ENCODE measurements around the gene DNAAF2. TPM values are rescaled to one million over a fixed set of nuclear protein-coding genes. Genes with fewer than 3 reads are reported as not detected.

The DNAAF2 gene
- total and polyA plus RNA-seq, 2 experiments from 2014 or later: 17.6 to 19.8 TPM

GRCh38 chr14:49622022-49622607 lies 12.9 kb downstream of the DNAAF2 start:
- no peak overlapping the region for H2AFZ ChIP-seq
- TF ChIP-seq CTCF (IDR thresholded peaks at IDR 0.05; ENCODE audit: poor library complexity) (no peak), EZH2 (IDR thresholded peaks at IDR 0.05; ENCODE audit: borderline replicate concordance) (no peak), EZH2phosphoT487 (IDR thresholded peaks at IDR 0.05; ENCODE audit: low read depth, severe bottlenecking, unreplicated experiment) (no peak)
- WGBS (ENCODE audit: low lambda C conversion rate, missing lambda C conversion rate): 77% methylated on average over 3 of the region's 3 CpGs

GRCh38 chr14:49621114-49621881 lies 13.7 kb downstream of the DNAAF2 start:
- Histone ChIP-seq H3K27me3 (no peaks in the 10 kb centered on the region), H3K9me3 (ENCODE audit: low read depth) (no peaks in the 10 kb centered on the region), H3K4me1 (ENCODE audit: insufficient read depth) (peaks cover 21% of the 10 kb centered on the region), H4K20me1 (ENCODE audit: insufficient read depth, poor library complexity, severe bottlenecking) (peaks cover 31% of the 10 kb centered on the region), H3K79me2 (peaks cover 76% of the 10 kb centered on the region), H2AFZ (peak overlapping the region; percentile 72), H3K4me3 (peak overlapping the region; percentile 89), H3K4me2 (peak overlapping the region; percentile 95), H3K36me3 (replicated peaks; ENCODE audit: insufficient read depth, low read depth) (no peaks in the 10 kb centered on the region), H3K27ac (peak overlapping the region; percentile 97), H3K9me2 (replicated peaks; ENCODE audit: insufficient read depth) (no peaks in the 10 kb centered on the region)
- peak; percentile 74 for DNase-seq (ENCODE audit: low spot score)
- TF ChIP-seq EZH2 (IDR thresholded peaks at IDR 0.05; ENCODE audit: borderline replicate concordance) (no peak), CTCF (IDR thresholded peaks at IDR 0.05; ENCODE audit: poor library complexity) (no peak), EZH2phosphoT487 (IDR thresholded peaks at IDR 0.05; ENCODE audit: low read depth, severe bottlenecking, unreplicated experiment) (no peak)
- WGBS (ENCODE audit: low lambda C conversion rate, missing lambda C conversion rate): 5% methylated on average over 51 of the region's 65 CpGs

More at GRCh38 chr14:49622022-49622607, 12.9 kb downstream of the DNAAF2 start:
- H3K4me3 ChIP-seq: peak overlapping the region; percentile 89
- H3K4me1 ChIP-seq (ENCODE audit: insufficient read depth): peaks cover 21% of the 10 kb centered on the region
- peak overlapping the region; percentile 95 for H3K4me2 ChIP-seq
- H3K27ac ChIP-seq: peak overlapping the region; percentile 97
- peaks cover 33% of the 10 kb centered on the region for H4K20me1 ChIP-seq (ENCODE audit: insufficient read depth, poor library complexity, severe bottlenecking)
- H3K36me3 ChIP-seq (replicated peaks; ENCODE audit: insufficient read depth, low read depth): peaks cover 1% of the 10 kb centered on the region
- H3K79me2 ChIP-seq: peaks cover 82% of the 10 kb centered on the region
- DNase-seq (ENCODE audit: low spot score): no peak
- H3K27me3 ChIP-seq: no peaks in the 10 kb centered on the region
- H3K9me2 ChIP-seq (replicated peaks; ENCODE audit: insufficient read depth): no peaks in the 10 kb centered on the region
- H3K9me3 ChIP-seq (ENCODE audit: low read depth): no peaks in the 10 kb centered on the region

- H3K79me2 ChIP-seq: peaks cover 68% of the 10 kb centered on the region
- peak within 1 kb of the TSS; percentile 89 for H3K4me3 ChIP-seq
- H3K9me2 ChIP-seq (replicated peaks; ENCODE audit: insufficient read depth): no peaks in the 10 kb centered on the region
- peak within 1 kb of the TSS; percentile 72 for H2AFZ ChIP-seq
- H3K27ac ChIP-seq: peak within 1 kb of the TSS; percentile 97
- DNase-seq (ENCODE audit: low spot score): peak; percentile 98
- H4K20me1 ChIP-seq (ENCODE audit: insufficient read depth, poor library complexity, severe bottlenecking): peaks cover 27% of the 10 kb centered on the region
- H3K27me3 ChIP-seq: no peaks in the 10 kb centered on the region
- peak within 1 kb of the TSS; percentile 95 for H3K4me2 ChIP-seq
- TF ChIP-seq EZH2phosphoT487 (IDR thresholded peaks at IDR 0.05; ENCODE audit: low read depth, severe bottlenecking, unreplicated experiment): no peak
- TF ChIP-seq EZH2 (IDR thresholded peaks at IDR 0.05; ENCODE audit: borderline replicate concordance): no peak
- peak; percentile 28 for TF ChIP-seq CTCF (IDR thresholded peaks at IDR 0.05; ENCODE audit: poor library complexity)
- no peaks in the 10 kb centered on the region for H3K36me3 ChIP-seq (replicated peaks; ENCODE audit: insufficient read depth, low read depth)
- H3K9me3 ChIP-seq (ENCODE audit: low read depth): no peaks in the 10 kb centered on the region
- under 1% methylated on average over 64 of the region's 85 CpGs for whole genome bisulfite sequencing (ENCODE audit: low lambda C conversion rate, missing lambda C conversion rate)
- H3K4me1 ChIP-seq (ENCODE audit: insufficient read depth): peaks cover 21% of the 10 kb centered on the region
Measured at GRCh38 chr14:49620182-49621113, 14.6 kb downstream of the DNAAF2 start, which contains the start of the genes MGAT2 and RPL36AL. MGAT2 (plus strand) TSS chr14:49620799; CDS start chr14:49621269, 470 bp downstream. RPL36AL (minus strand) TSS chr14:49620626; CDS start chr14:49619104, 1,522 bp downstream.

Measured in hepatocyte (in vitro differentiated cells).